Vagina (tissue), 2 donors: ENCODE results near the gene ACOXL.

Source experiments
- POLR2A ChIP-seq, 2 donors: fragments of 450-650 bp; IDR thresholded peaks; one replicate each; pipeline ENCODE4 v1.6.1; 2017; ENCODE audit warnings: antibody characterized with exemption in 2 of 2, mild to moderate bottlenecking in 2 of 2, moderate library complexity in 2 of 2
- TF ChIP-seq, protein P1 (sequence below), 3 experiments: fragments of 450-650 bp in 2 of 3; fragments of 200-600 bp in 1 of 3; sonication (generic) in 1 of 3; IDR thresholded peaks; one replicate each; pipeline ENCODE4 v1.5.1; 2017 to 2019; ENCODE audit warnings: antibody characterized with exemption in 3 of 3, mild to moderate bottlenecking in 2 of 3, moderate library complexity in 2 of 3

DNA sequence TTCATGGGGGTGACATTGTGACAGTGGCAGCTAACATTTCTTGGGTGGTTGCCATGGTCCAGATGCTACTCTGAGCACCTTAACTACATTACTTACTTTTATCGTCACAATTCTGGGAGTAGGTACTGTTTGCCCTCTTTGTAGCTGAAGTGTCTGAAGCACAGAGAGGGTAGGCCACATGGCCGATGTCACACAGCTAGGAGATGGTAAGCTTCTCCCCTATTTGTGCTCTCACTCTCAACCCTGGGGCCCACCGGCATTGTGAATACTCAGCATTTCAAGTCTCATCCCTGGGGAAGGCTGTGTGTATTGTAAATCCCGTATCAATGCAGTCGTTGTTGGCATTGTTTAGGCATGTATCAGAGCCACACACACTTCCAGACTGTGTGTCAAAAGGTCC, 136.6 kb downstream of the ACOXL start:
- no peak for TF ChIP-seq POLR2A (IDR thresholded peaks at IDR 0.05)
- TF ChIP-seq, protein P1, sequence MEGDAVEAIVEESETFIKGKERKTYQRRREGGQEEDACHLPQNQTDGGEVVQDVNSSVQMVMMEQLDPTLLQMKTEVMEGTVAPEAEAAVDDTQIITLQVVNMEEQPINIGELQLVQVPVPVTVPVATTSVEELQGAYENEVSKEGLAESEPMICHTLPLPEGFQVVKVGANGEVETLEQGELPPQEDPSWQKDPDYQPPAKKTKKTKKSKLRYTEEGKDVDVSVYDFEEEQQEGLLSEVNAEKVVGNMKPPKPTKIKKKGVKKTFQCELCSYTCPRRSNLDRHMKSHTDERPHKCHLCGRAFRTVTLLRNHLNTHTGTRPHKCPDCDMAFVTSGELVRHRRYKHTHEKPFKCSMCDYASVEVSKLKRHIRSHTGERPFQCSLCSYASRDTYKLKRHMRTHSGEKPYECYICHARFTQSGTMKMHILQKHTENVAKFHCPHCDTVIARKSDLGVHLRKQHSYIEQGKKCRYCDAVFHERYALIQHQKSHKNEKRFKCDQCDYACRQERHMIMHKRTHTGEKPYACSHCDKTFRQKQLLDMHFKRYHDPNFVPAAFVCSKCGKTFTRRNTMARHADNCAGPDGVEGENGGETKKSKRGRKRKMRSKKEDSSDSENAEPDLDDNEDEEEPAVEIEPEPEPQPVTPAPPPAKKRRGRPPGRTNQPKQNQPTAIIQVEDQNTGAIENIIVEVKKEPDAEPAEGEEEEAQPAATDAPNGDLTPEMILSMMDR (IDR thresholded peaks at IDR 0.05), result no peak
